Testis (tissue), 3 donors: ENCODE measurements around the gene CCDC175. TPM values are rescaled to one million over a fixed set of nuclear protein-coding genes. Genes with fewer than 3 reads are reported as not detected.

Source experiments
- DNase-seq: peaks from one replicate; pipeline ENCODE4 v3.0.0-alpha.2; 2019
- H3K27ac ChIP-seq, 2 donors: fragments of 200-600 bp; sonication (generic); one replicate each; pipeline ENCODE4 v1.5.1; 2019
- H3K27me3 ChIP-seq: fragments of 200-600 bp; sonication (generic); one replicate; pipeline ENCODE4 v1.5.1; 2019
- H3K36me3 ChIP-seq: fragments of 200-600 bp; sonication (generic); one replicate; pipeline ENCODE4 v1.5.1; 2017; ENCODE audit warnings: low read depth; ENCODE audit errors: missing control alignments
- H3K4me1 ChIP-seq: fragments of 200-600 bp; sonication (generic); one replicate; pipeline ENCODE4 v1.5.1; 2019
- H3K4me3 ChIP-seq, 2 donors: fragments of 200-600 bp; sonication (generic); one replicate each; pipeline ENCODE4 v1.5.1; 2017 to 2019
- H3K9me3 ChIP-seq: fragments of 200-600 bp; sonication (generic); one replicate; pipeline ENCODE4 v1.5.1; 2017
- POLR2A ChIP-seq: fragments of 450-650 bp; IDR thresholded peaks from one replicate; pipeline ENCODE4 v1.6.1; 2017; ENCODE audit warnings: antibody characterized with exemption, mild to moderate bottlenecking, moderate library complexity
- WGBS, 2 donors: methylation state at CpG; one replicate each; pipeline ENCODE4 v1.1.5; 2018; 5-methylcytosine and 5-hydroxymethylcytosine counted together
- intact Hi-C: fragments of 100-400 bp; cut with DNase I; formaldehyde crosslinking; loops from one replicate; pipeline ENCODE4 v1.15.1; 2023; ENCODE audit warnings: low total_unique reads
- polyA plus RNA-seq: library from polyadenylated mRNA; stranded (reverse); fragments of 350-450 nt; fragmentation: Illumina TruSeq; extraction: RNeasy Lipid Tissue Mini Kit (QIAGEN cat#74804); gene quantifications from one replicate; pipeline ENCODE4 v1.2.3, GENCODE V29; 2014; ENCODE audit warnings: low read depth, low replicate concordance; ENCODE audit not compliant: insufficient read depth
- total RNA-seq, 2 donors: library from RNA; depleted of rRNA; stranded (reverse); fragments of >200 nt; gene quantifications; one replicate each; pipeline ENCODE4 v1.2.3, GENCODE V29; 2016
- TF ChIP-seq, protein P1 (sequence below), 3 experiments: fragments of 450-650 bp in 2 of 3; fragments of 200-600 bp in 1 of 3; sonication (generic) in 1 of 3; IDR thresholded peaks; one replicate each; pipeline ENCODE4 v1.5.1; 2016 to 2019; ENCODE audit warnings: antibody characterized with exemption in 3 of 3, mild to moderate bottlenecking in 2 of 3, moderate library complexity in 1 of 3

CCDC175 gene
- total and polyA plus RNA-seq, 3 donors from 2014 or later = 1.3 to 9.8 (median 1.4) TPM

DNA sequence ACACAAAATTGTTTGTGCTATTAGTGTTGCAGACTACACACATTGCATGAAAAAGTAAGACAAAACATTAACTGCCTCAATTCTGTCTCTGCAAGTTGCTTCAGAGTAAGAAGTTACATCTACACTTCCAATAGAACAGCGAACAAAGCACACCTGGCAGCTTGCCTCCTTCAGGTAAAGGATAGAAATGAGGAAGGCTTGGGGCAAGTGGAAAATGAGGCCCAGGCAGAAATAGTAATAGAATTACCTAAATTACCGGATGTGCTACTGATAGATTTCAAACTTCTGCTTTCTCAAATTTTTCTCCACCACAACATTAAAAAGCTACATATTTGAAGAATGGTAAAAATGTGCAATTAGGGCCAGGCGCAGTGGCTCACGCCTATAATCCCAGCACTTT, 37.7 kb downstream of the CCDC175 start:
- H3K27me3 ChIP-seq = no peaks in the 10 kb centered on the region
- intact Hi-C loops = no loop called here
- H3K9me3 ChIP-seq = no peaks in the 10 kb centered on the region
- H3K27ac ChIP-seq = no peak overlapping the region
- WGBS, 2 donors = 89 to 92% methylated on average over 4 of the region's 4 CpGs
- no peak for TF ChIP-seq POLR2A
- TF ChIP-seq, protein P1, sequence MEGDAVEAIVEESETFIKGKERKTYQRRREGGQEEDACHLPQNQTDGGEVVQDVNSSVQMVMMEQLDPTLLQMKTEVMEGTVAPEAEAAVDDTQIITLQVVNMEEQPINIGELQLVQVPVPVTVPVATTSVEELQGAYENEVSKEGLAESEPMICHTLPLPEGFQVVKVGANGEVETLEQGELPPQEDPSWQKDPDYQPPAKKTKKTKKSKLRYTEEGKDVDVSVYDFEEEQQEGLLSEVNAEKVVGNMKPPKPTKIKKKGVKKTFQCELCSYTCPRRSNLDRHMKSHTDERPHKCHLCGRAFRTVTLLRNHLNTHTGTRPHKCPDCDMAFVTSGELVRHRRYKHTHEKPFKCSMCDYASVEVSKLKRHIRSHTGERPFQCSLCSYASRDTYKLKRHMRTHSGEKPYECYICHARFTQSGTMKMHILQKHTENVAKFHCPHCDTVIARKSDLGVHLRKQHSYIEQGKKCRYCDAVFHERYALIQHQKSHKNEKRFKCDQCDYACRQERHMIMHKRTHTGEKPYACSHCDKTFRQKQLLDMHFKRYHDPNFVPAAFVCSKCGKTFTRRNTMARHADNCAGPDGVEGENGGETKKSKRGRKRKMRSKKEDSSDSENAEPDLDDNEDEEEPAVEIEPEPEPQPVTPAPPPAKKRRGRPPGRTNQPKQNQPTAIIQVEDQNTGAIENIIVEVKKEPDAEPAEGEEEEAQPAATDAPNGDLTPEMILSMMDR (IDR thresholded peaks at IDR 0.05) = no peak
- no peak for DNase-seq
- no peak overlapping the region for H3K4me3 ChIP-seq
- H3K36me3 ChIP-seq = no peaks in the 10 kb centered on the region
- H3K4me1 ChIP-seq = no peaks in the 10 kb centered on the region

- TF ChIP-seq, protein P1 (IDR thresholded peaks at IDR 0.05) = no peak
- TF ChIP-seq POLR2A = no peak
- Histone ChIP-seq H3K27ac (no peak overlapping the region), H3K36me3 (no peaks in the 10 kb centered on the region), H3K4me3 (no peak overlapping the region), H3K4me1 (no peaks in the 10 kb centered on the region), H3K9me3 (no peaks in the 10 kb centered on the region), H3K27me3 (no peaks in the 10 kb centered on the region)
- 96 to 100% methylated on average over 1 of the region's 1 CpG for WGBS, 2 donors
- DNase-seq = no peak
- intact Hi-C loops = no loop called here
Observed at GRCh38 chr14:59537476-59537875, 39.1 kb downstream of the CCDC175 start.

DNA sequence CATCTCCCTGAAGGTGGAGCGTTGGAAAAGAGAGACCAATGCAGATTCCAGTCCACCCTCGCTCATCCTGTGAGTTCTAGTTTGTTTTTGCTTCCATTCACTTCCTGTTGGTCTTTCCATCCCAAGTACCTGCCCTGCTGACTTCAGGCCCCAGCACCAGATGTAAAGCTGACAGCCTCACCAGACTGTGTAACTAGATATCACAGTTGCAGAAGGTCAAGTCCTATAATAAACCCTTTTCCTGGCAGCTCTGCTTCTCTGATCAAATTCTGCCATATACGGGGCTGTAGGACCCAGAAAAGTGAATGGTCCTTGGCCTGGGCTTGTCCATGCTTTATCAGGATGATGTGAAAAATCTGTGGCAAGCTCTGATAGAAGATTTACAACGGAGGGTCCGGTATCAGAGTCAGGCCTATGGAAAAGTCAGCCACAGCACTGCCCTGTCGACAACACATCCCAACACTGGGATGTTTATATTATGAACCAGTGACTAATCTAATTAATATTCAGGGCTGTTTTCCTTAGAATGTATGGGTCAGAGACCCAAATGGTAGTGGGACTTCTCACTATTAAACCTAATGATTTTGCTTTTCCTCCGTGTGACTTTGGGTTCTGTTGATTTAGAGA, 42.1 kb downstream of the CCDC175 start:
- DNase-seq = no peak
- Histone ChIP-seq H3K4me3 (no peak overlapping the region), H3K4me1 (no peaks in the 10 kb centered on the region), H3K27me3 (no peaks in the 10 kb centered on the region), H3K36me3 (no peaks in the 10 kb centered on the region), H3K9me3 (no peaks in the 10 kb centered on the region), H3K27ac (no peak overlapping the region)
- 78 to 80% methylated on average over 7 of the region's 7 CpGs for whole genome bisulfite sequencing, 2 donors
- intact Hi-C loops = no loop called here
- TF ChIP-seq POLR2A = no peak
- TF ChIP-seq, protein P1 (IDR thresholded peaks at IDR 0.05) = no peak

DNA sequence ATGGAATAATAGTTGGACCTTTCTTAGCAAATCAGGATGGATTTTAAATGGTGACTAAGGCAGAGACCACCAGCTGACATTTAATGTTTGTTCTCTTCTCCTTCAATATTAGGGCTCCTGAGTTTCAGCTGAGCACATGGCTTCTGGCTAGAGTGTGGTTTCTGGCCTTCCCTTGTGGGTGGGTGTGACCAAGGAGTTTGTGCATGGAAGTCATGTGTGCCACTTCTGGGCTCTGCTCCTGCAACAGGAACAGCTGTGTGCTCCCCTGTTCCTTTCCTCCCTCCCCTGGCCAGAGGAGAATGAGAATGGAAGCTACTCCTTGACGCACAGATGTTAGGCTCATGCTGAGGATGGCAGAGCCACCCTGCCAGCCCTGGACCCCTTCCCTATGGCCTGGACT, 44.2 kb downstream of the CCDC175 start:
- WGBS, 2 donors = 95 to 100% methylated on average over 1 of the region's 1 CpG
- TF ChIP-seq, protein P1 (IDR thresholded peaks at IDR 0.05) = no peak
- TF ChIP-seq POLR2A = no peak
- no peaks in the 10 kb centered on the region for H3K36me3 ChIP-seq
- H3K27me3 ChIP-seq = no peaks in the 10 kb centered on the region
- no peaks in the 10 kb centered on the region for H3K9me3 ChIP-seq
- no peak overlapping the region for H3K27ac ChIP-seq
- no peak overlapping the region for H3K4me3 ChIP-seq
- no peak for DNase-seq
- intact Hi-C loops = no loop called here
- H3K4me1 ChIP-seq = no peaks in the 10 kb centered on the region

- DNase-seq = no peak
- H3K27ac ChIP-seq = no peak overlapping the region
- no peaks in the 10 kb centered on the region for H3K4me1 ChIP-seq
- no peaks in the 10 kb centered on the region for H3K9me3 ChIP-seq
- no peaks in the 10 kb centered on the region for H3K36me3 ChIP-seq
- TF ChIP-seq, protein P1 (IDR thresholded peaks at IDR 0.05) = no peak
- no peak for TF ChIP-seq POLR2A
- H3K27me3 ChIP-seq = no peaks in the 10 kb centered on the region
- H3K4me3 ChIP-seq = no peak overlapping the region
- intact Hi-C loops = no loop called here
Observed at GRCh38 chr14:59530349-59530748, 46.3 kb downstream of the CCDC175 start.
